ENCODE results near the gene SOX13.
"Not testable (repeated sequence)": the region's sequence is repeated elsewhere in the genome, so short reads cannot be mapped to it uniquely, and the experiment has no call there.

The SOX13 gene

GRCh38 chr1:204041232-204041767 is 31.6 kb upstream of the SOX13 start:
- H3K4me2 ChIP-seq, result peak overlapping the region; percentile 32 to 89 (median 81)
- H3K9me3 ChIP-seq (replicated peaks in 1 of 11), result peaks cover 0 to 27% (median 6%) of the 10 kb centered on the region in 11 experiments; a peak in 7 of 22 replicates
- no peak for TF ChIP-seq Cebpa-rat (IDR thresholded peaks at IDR 0.05)
- H3K27me3 ChIP-seq, result no peaks in the 10 kb centered on the region
- peak overlapping the region in 5 of 11 experiments; percentile 2 to 54 (median 38); a peak in 8 of 22 replicates for H3K27ac ChIP-seq
- H4K20me1 ChIP-seq, result no peaks in the 10 kb centered on the region
- H3K9ac ChIP-seq, result peak overlapping the region in 3 of 11 experiments; percentile 28 to 41 (median 32); a peak in 4 of 22 replicates
- H3K4me1 ChIP-seq, result peaks cover 14 to 22% (median 21%) of the 10 kb centered on the region in 10 experiments
- no peaks in the 10 kb centered on the region for H3K36me3 ChIP-seq
- H3K4me3 ChIP-seq, result no peak overlapping the region; a peak in 1 of 20 replicates

- Histone ChIP-seq H4K20me1 (no peaks in the 10 kb centered on the region), H3K9ac (peak overlapping the region in 3 of 11 experiments; percentile 28 to 41 (median 32); a peak in 3 of 22 replicates), H3K27ac (peak overlapping the region in 4 of 11 experiments; percentile 35 to 54 (median 46); a peak in 5 of 22 replicates), H3K4me2 (peak overlapping the region; percentile 32 to 89 (median 81); a peak in 20 of 22 replicates), H3K36me3 (no peaks in the 10 kb centered on the region), H3K4me3 (no peak overlapping the region), H3K4me1 (peaks cover 14 to 22% (median 21%) of the 10 kb centered on the region in 10 experiments), H3K27me3 (no peaks in the 10 kb centered on the region), H3K9me3 (replicated peaks in 1 of 11) (peaks cover 0 to 27% (median 6%) of the 10 kb centered on the region in 11 experiments; a peak in 7 of 22 replicates)
- TF ChIP-seq Cebpa-rat (IDR thresholded peaks at IDR 0.05), result no peak
These were observed 31.0 kb upstream of the SOX13 start for GRCh38 chr1:204041803-204042505.

GRCh38 chr1:204042516-204042915 is 30.4 kb upstream of the SOX13 start:
- H3K36me3 ChIP-seq, result no peaks in the 10 kb centered on the region

GRCh38 chr1:204043680-204044079 is 29.2 kb upstream of the SOX13 start:
- Histone ChIP-seq H3K4me1 (peaks cover 14 to 22% (median 21%) of the 10 kb centered on the region in 10 experiments), H3K9me3 (replicated peaks in 1 of 11) (peaks cover 0 to 27% (median 6%) of the 10 kb centered on the region in 11 experiments; a peak in 7 of 22 replicates), H3K4me3 (no peak overlapping the region), H3K36me3 (no peaks in the 10 kb centered on the region), H3K27ac (no peak overlapping the region), H4K20me1 (no peaks in the 10 kb centered on the region), H3K27me3 (no peaks in the 10 kb centered on the region), H3K4me2 (no peak overlapping the region), H3K9ac (no peak overlapping the region)
- TF ChIP-seq Cebpa-rat (IDR thresholded peaks at IDR 0.05), result no peak

More at GRCh38 chr1:204042516-204042915, 30.4 kb upstream of the SOX13 start:
- Histone ChIP-seq H3K4me3 (no peak overlapping the region), H4K20me1 (no peaks in the 10 kb centered on the region), H3K27me3 (no peaks in the 10 kb centered on the region), H3K27ac (0 out of 22 replicates have a peak overlapping the region, but pooled peaks of 1 of the 11 experiments have one; percentile 53), H3K9me3 (replicated peaks in 1 of 11) (peaks cover 0 to 27% (median 6%) of the 10 kb centered on the region in 11 experiments; a peak in 7 of 22 replicates), H3K4me2 (peak overlapping the region in 4 of 11 experiments; percentile 80 to 84 (median 82); a peak in 4 of 22 replicates), H3K4me1 (peaks cover 14 to 22% (median 21%) of the 10 kb centered on the region in 10 experiments), H3K9ac (no peak overlapping the region)
- TF ChIP-seq Cebpa-rat (IDR thresholded peaks at IDR 0.05), result no peak

GRCh38 chr1:204044448-204044847 is 28.5 kb upstream of the SOX13 start:
- H3K27ac ChIP-seq, result no peak overlapping the region
- H3K9ac ChIP-seq, result no peak overlapping the region
- no peak for TF ChIP-seq Cebpa-rat (IDR thresholded peaks at IDR 0.05)
- H3K36me3 ChIP-seq, result no peaks in the 10 kb centered on the region
- no peak overlapping the region for H3K4me3 ChIP-seq
- H4K20me1 ChIP-seq, result no peaks in the 10 kb centered on the region
- peaks cover 14 to 22% (median 21%) of the 10 kb centered on the region in 10 experiments for H3K4me1 ChIP-seq
- H3K4me2 ChIP-seq, result 0 out of 22 replicates have a peak overlapping the region, but pooled peaks of 1 of the 11 experiments have one; percentile 12
- H3K9me3 ChIP-seq (replicated peaks in 1 of 11), result peaks cover 0 to 27% (median 6%) of the 10 kb centered on the region in 11 experiments; a peak in 7 of 22 replicates
- no peaks in the 10 kb centered on the region for H3K27me3 ChIP-seq

- peaks cover 14 to 22% (median 21%) of the 10 kb centered on the region in 10 experiments for H3K4me1 ChIP-seq
- no peak overlapping the region for H3K4me3 ChIP-seq
- H3K27me3 ChIP-seq, result no peaks in the 10 kb centered on the region
- H3K9ac ChIP-seq, result no peak overlapping the region
- no peak for TF ChIP-seq Cebpa-rat (IDR thresholded peaks at IDR 0.05)
- H3K9me3 ChIP-seq (replicated peaks in 1 of 11), result peaks cover 0 to 27% (median 6%) of the 10 kb centered on the region in 11 experiments; a peak in 7 of 22 replicates
- H3K27ac ChIP-seq, result no peak overlapping the region
- peak overlapping the region in 3 of 11 experiments; percentile 17 to 32 (median 21); a peak in 3 of 22 replicates for H3K4me2 ChIP-seq
- H4K20me1 ChIP-seq, result no peaks in the 10 kb centered on the region
- H3K36me3 ChIP-seq, result no peaks in the 10 kb centered on the region
These were observed 27.5 kb upstream of the SOX13 start for GRCh38 chr1:204045430-204045829.

- no peak overlapping the region for H3K27ac ChIP-seq
- H3K36me3 ChIP-seq, result no peaks in the 10 kb centered on the region
- H3K9ac ChIP-seq, result no peak overlapping the region
- no peaks in the 10 kb centered on the region for H4K20me1 ChIP-seq
- peaks cover 0 to 27% (median 6%) of the 10 kb centered on the region in 11 experiments; a peak in 7 of 22 replicates for H3K9me3 ChIP-seq (replicated peaks in 1 of 11)
- H3K4me2 ChIP-seq, result no peak overlapping the region
- TF ChIP-seq Cebpa-rat (IDR thresholded peaks at IDR 0.05), result no peak
- H3K4me3 ChIP-seq, result no peak overlapping the region
- H3K27me3 ChIP-seq, result no peaks in the 10 kb centered on the region
- H3K4me1 ChIP-seq, result peaks cover 7 to 15% (median 13%) of the 10 kb centered on the region in 10 experiments
These were observed 26.6 kb upstream of the SOX13 start for GRCh38 chr1:204046346-204046745.

- H3K36me3 ChIP-seq, H3K4me2 ChIP-seq, H4K20me1 ChIP-seq, H3K9ac ChIP-seq, H3K4me1 ChIP-seq, H3K27me3 ChIP-seq, H3K4me3 ChIP-seq, H3K27ac ChIP-seq: not testable (repeated sequence)
- H3K9me3 ChIP-seq (replicated peaks in 1 of 11), result peaks cover 0 to 13% (median 0%) of the 10 kb centered on the region in 11 experiments; a peak in 2 of 22 replicates
These were observed 24.1 kb upstream of the SOX13 start for GRCh38 chr1:204048796-204049195.

GRCh38 chr1:204051258-204051657 is 21.7 kb upstream of the SOX13 start:
- no peak overlapping the region for H3K4me2 ChIP-seq
- H3K4me3 ChIP-seq, result no peak overlapping the region
- H3K36me3 ChIP-seq, result no peaks in the 10 kb centered on the region
- H3K27ac ChIP-seq, result no peak overlapping the region
- no peaks in the 10 kb centered on the region for H3K27me3 ChIP-seq
- no peak overlapping the region for H3K9ac ChIP-seq
- H4K20me1 ChIP-seq, result no peaks in the 10 kb centered on the region
- no peak for TF ChIP-seq Cebpa-rat (IDR thresholded peaks at IDR 0.05)
- no peaks in the 10 kb centered on the region for H3K9me3 ChIP-seq (replicated peaks in 1 of 11)
- peaks cover 0 to 6% (median 0%) of the 10 kb centered on the region in 10 experiments; a peak in 2 of 20 replicates for H3K4me1 ChIP-seq

Measured in BLaER1 treated with 17β-estradiol and CSF1 and Interleukin-3, amounts not matched to agents 10 nM and 100 nM (cell line).